ENCODE measurements around the gene FAM200C.
"Not testable (repeated sequence)": the region's sequence is repeated elsewhere in the genome, so short reads cannot be mapped to it uniquely, and the experiment has no call there.

The FAM200C gene

DNA sequence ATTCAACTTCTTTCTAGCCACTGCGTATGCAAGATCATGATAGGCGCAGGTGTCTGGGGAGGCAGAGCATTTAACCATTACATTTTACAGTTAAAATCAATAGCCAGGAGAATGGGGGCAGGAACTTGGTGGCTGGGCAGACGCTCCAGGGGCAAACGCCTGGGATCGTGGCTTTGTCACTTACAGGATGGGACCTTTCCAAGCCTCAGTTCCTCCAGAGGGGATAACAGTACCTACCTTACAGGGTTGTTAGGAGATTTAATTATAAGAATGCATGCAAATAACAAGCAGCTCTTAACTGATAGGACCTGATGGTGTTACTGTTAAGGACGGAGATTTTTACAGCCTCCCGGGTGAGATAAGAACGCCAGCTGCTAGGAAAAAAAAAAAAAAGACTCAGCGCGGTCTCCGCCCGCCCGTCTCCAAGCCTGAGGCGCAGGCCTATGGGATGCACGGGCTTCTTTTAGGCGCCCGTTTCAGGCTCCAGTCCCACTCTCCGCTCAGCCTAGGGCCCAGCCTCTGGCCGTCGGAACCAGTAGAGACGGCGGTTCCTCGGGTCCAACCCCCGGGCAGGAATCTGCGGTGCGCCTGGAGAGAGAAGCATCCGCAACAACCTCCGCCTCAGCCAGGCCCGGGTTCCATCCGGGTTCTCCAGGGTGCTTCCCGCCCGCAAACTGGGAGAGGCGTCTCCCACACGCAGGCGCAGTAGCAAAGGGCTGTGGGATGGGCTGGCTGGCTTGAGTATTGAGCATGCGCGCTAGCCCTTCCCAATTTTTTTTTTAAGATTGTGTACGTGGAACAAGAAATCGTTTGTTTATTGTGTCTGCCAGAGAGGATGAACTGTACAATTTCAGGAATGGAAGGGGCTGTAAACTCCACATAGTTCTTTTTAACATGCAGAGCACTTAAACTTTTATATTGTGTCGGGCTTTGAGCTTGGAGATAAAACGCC lies at the start of gene FAM200C:
Gene FAM200C, minus strand, starts transcription at position 653 of the 952 bp plus-strand sequence. CDS start 4,564 bp downstream, outside the sequence.
- peak; percentile 36 to 57 for DNase-seq (ENCODE audit: low read depth in 2 of 2)

DNA sequence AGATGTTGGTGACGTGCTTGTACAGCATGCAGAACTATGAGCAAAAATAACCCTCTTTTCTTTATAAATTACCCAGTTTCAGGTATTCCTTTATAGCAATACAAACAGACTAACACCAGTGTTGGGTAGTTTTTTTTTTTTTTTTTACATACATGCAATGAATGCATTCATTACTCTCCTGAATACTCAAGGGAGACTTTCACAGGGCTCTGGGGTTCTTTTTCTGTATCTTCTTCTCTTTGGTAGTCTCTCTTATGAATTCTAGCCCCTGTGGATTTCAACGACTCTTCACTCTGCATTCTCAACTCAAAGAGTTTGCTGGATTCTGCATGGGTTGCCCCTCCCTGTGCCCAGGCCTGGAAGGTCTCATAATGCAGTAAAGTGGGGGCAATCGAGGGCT lies 49.6 kb upstream of the FAM200C start:
- no peak for DNase-seq (ENCODE audit: low read depth in 2 of 2)

DNA sequence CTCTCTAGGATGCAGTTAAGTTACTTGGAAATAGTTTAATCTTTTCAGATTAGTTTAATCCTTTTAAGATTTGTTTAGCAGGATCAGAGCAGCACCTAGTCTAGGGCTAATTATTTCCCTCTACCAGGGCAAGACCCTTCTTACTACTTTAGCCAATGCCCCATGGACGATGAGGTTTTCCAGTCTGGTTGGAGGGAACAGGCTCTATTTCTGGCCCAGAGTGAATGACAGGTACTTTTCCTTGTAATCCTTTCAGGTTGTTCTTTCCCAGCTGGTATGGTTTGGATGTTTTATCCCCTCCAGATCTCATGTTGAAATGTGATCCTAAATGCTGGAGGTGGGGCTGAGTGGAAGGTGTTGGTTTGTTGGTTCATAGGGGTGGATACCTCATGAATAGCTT lies 49.0 kb upstream of the FAM200C start:
- no peak for DNase-seq (ENCODE audit: low read depth in 2 of 2)

DNA sequence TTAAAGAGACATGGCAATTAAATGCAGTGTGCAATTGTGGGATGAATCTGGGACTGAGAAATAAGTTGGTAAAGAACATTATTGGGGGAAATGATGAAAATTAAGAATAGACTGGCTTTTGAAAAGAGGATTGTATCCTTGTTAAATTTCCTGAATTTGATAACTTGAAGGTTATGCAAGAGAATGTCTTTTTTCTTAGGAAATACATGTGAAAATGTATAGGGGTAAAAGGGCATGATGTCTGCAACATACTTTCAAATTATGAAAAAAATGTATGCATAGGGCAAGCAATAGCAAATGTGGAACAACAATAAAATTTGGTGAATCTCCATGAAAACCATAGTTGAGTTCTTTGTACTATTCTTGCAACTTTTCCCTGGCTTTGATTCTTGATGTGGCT lies 45.9 kb upstream of the FAM200C start:
- no peak for DNase-seq (ENCODE audit: low read depth in 2 of 2)

DNA sequence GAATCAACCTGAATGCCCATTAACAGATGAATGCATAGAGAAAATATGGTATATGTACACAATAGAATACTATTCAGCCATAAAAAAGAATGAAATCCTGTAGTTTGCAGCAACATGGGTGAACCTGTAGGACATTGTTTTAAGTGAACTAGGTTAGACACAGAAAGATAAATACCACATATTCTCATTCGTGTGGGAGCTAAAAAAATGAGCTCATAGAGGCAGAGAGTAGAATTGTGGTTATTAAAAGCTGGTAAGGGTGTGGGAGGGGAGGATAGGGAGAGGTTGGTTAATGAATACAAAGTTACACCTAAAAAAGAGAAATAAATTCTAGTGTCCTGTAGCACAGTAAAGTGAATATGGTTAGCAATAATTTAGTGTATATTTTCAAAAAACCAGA lies 45.3 kb upstream of the FAM200C start:
- no peak for DNase-seq (ENCODE audit: low read depth in 2 of 2)

DNA sequence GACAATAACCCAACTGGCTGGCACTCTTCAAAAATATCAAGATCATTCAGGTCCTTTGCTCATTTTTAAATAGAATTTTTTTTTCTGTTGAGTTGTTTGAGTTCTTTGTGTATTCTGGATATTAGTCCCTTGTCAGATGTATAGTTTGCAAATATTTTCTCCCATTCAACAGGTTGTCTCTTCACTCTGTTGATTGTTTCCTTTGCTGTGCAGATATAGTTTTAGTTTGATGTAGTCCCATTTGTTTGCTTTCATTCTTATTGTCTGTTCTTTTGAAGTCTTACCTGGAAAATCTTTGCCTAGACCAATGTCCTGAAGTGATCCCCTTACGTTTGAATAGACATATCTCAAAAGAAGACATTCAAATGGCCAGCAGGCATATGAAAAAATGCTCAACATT lies 44.6 kb upstream of the FAM200C start:
- no peak for DNase-seq (ENCODE audit: low read depth in 2 of 2)

DNA sequence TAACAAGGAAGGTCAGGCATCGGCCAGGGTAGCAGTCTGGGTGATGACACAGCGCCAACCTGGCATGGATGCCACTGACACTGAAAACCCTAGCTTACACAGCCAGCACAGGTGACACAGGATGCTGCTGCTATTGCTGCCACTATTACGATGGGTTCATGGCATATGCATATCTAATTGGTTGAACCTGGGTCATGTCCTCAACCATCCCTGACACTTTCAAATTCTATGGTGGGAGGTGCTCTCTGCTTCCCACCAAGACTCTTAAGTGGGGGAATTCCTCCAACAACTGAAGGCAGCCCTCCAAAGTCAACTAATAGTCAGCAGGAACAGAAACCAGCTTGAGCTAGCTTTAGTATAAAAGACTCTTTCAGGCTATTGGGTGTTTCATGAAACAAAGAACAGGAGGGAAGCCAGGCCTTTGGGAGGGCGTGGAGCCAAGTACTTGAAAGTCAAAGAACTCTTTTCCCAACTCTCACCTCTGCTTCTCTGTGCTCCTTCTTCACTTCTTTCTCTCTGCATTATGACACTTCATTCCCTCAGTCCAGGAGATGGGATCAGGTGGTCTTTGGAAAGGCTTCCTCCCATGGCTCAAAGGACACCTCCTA lies 43.1 kb upstream of the FAM200C start:
- DNase-seq (ENCODE audit: low read depth in 2 of 2), result no peak

DNA sequence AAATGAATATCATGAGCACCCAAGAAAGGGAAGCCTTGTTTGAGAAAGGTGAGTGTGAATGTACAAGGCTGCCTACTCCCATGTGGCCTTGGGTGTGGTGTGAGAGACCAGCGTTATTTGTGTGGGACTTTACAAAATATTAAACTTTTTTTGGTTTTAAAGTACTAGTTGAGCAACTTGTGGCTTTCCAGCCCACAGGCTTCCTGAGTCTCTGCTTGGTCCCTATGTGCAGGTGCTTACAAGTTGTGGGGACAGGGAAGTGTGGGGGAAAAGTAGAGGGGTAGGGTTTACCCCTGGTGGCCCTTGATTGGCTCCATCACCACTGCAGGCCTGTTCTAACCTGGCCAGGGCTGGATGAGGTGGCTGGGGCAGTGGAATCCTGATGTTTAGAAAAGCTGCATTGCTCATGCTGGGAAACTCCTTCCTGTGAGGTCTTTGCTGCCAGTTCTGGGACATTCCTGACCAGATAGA lies 41.5 kb upstream of the FAM200C start:
- DNase-seq (ENCODE audit: low read depth in 2 of 2), result no peak

DNA sequence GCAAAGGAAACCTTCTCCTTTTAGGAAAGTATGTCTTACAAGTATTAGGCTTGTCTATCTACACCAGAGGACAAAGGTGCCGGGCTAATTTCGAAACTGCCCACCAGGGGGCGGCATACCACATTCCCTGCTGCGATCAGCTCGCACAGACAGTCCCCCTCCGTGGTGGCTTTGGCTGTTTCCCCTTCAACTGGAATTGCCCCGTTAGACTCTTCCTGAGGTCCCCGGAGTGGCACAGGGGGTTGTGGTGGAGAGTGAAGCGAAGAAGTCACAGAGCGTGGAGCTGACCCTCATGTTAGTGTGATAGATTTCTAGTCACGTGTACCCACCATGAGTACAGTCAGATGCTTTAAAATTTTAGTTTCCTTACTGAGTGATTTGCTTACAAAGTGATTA lies 39.3 kb upstream of the FAM200C start:
- peak; percentile 80 to 86 for DNase-seq (ENCODE audit: low read depth in 2 of 2)

DNA sequence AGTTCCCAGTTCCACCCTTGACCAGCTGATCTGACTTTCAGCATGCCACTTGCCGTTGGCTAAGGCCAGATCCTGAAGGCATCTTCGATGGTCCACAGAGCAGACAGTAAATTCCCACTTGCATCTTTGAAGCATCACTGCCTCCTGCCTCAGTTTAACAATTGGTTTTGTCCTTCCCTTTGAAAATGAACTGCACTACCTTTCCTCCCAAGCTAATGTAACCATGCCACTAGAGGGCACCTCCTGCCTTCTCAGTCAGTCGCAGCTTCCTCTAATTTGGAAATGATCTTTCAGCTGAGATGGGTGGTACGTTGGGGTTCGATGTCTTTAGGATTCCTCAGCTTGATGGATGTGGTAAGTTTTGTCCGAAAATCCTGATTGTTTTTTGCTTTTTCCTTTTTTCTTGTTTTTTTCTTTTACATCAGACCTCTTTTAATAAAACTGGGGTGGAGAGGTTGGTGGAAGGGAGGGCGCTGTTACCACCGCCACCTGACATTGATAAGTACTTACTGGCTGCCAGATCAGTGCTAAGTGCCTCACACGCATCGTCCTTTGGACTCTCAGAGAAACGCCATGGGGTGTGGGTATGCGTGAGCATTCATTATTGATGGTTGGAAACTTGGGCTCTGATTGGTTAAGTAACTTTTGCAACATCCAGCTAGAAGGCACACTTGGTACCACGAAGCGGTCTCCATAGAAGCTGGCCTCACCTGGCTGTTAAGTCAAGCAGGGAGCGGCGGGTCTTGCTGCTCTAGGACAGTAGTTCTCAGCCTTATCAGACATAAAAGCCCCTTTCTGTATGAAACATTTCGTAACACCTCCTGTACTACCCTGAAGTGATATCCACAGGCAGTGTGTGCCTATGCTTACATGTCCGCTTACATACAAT lies 38.7 kb upstream of the FAM200C start:
- DNase-seq (ENCODE audit: low read depth in 2 of 2), result peak; percentile 29 to 54

DNA sequence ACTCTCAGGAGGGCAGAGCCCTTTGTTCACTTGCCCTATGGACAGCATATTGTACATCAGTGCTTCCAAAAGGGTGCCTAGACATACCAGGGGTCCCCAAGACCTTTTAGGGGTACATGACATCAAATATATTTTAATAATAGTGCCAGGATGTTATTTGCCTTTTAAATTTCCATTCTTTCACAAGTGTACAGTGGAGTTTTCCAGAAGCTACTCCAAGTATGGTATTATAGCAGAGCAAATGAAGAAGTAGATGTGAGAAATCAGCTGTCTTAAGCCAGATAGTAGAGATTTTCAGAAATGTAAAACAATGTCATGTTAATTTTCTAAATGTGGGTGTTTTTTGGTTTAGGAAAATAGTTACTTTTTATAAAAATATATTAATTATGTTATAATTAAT lies 37.4 kb upstream of the FAM200C start:
- no peak for DNase-seq (ENCODE audit: low read depth in 2 of 2)

DNA sequence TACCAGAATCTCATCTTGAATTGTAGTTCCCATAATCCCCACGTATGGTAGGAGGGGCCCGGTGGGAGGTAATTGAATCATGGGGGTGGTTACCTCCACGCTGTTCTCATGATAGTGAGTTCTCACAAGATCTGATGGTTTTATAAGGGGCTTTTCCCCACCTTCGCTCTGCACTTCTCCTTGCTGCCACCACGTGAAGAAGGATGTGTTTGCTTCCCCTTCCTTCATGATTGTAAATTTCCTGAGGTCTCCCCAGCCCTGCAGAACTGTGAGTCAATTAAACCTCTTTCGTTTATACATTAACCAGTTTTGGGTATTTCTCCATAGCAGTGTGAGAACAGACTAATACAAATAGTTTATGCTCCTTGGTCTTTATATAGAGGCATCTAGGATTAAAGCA lies 36.8 kb upstream of the FAM200C start:
- DNase-seq (ENCODE audit: low read depth in 2 of 2), result not testable (repeated sequence)

DNA sequence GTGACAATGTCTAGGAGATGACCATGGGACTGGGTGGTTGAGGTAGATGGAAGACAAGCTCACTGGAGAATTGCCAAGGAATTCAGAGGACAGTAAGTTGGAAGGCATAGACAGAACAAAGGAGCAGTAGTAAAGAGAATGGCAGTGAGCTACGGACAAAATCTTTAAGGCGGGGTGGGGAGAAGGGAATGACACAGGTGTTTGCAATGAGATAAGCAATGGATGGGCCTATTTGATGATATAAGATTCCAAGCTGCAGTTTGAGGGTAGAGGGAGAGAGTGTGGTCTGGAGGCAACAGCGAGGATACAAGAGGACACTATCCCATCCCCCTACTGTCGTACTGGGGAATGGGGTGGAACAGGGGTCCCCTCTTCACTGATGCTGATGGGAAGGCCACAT lies 36.2 kb upstream of the FAM200C start:
- DNase-seq (ENCODE audit: low read depth in 2 of 2), result no peak

DNA sequence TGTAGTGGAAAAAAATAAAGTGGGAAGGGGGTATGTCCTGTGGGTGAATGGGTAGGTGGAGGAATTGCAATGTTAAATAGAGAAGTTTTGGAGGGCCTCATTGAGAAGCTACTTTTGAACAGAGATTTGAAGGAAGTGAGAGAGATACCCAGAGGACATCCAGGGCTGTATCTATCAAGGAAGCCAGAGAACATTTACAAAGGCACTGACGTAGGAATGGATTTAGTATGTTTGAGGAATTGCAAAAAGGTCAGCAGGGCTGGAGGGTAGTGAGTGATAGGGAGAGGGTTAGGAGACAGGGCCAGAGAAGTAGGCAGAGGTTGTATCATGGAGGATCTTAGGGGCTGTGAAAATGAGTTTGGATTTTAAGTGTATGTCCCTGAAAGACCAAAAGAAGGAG lies 35.7 kb upstream of the FAM200C start:
- DNase-seq (ENCODE audit: low read depth in 2 of 2), result no peak

DNA sequence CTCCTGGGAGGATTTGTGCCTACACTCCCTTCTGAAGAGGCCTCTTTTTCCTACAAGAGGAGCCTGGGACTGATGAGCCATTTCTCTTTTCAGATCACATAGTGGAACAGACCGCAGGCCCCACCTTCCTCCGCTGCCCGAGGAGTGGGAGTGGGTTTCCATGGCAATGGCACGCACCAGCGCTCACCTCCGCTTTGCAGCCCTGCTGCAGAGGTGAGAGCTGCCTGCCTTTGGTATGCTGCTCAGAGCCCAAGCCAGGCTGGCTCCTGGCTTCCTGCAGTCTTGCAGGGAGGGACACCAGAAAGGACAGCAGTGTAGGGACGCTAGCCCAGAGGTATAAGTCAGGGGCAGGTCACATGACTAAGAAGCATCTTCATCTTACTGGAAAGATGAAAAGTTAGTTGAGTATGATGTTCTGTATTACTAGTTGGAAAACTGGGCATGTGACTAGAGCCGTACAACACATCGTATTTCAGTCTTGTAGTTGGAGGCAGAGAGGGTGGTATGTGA lies 34.2 kb upstream of the FAM200C start:
- no peak for DNase-seq (ENCODE audit: low read depth in 2 of 2)

DNA sequence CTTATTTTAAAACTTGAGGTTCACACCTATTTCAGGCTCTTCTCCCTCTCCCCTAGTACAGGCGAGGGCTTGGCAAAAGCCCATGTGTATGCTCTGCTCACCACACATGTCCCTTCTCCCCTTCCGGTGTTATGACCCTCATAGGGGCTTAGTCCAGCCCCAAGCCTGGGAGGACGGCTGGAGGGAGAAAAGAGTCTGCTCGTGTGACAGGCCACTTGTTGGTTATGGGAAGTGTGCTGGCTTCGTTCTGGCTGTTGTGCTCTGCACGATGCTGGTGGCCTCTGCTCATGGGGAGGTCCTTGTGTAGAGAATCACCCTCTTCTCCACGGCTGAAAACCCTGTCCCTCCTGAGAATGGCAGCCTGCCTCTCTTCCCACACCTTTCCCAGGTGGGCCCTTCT lies 32.9 kb upstream of the FAM200C start:
- no peak for DNase-seq (ENCODE audit: low read depth in 2 of 2)

DNA sequence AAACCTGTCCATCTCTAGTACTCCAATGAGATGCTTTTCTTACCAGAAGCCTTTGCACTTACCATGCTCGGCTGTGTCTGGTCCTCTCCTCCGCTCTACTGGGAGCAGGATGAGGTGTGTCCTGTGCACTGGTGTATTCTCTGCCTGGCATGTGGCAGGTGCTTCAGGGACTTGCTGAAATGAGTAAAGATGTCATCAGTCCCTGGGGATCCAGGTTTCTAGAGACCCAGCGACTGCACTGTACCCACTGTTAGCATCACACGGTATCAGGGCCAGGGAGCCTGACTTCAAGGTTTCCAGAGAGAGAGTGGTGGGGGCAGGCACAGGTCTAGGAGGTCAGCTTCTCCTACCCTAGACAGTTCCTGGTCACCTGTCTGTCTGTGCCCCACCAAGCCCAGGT lies 32.3 kb upstream of the FAM200C start:
- DNase-seq (ENCODE audit: low read depth in 2 of 2), result no peak

DNA sequence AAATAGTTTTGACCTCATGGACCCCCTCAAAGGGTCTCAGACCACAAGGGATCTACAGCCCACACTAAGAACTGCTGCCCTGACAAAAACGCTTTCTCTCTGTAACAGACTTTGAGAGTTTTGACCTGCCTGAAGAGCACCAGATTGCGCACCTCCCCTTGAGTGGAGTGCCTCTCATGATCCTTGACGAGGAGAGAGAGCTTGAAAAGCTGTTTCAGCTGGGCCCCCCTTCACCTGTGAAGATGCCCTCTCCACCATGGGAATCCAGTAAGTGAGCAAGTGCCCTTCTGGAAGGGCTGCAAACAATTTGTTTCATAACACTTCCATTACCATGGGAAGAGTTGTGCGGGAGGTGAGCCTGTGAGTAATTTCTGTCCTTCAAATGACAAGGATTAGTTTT lies 27.8 kb upstream of the FAM200C start:
- DNase-seq (ENCODE audit: low read depth in 2 of 2), result no peak

DNA sequence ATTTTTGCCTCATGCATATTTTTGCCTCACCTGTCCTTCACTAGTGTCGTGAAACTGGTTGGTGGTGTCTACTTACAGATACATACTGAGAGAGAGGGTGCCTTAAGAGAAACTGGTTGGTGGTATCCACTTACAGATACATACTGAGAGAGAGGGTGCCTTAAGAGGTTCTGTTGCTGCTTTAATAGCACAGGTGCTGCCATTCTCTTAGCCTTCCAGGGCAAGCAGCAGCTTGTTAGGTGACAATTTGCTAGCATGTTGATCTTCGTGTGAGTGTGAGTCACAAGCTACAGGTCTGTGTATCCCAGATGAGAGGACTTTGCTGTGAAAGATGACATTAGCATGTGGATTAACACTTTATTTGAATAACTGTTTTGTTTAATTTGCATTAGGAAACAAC lies 23.2 kb upstream of the FAM200C start:
- DNase-seq (ENCODE audit: low read depth in 2 of 2), result no peak

DNA sequence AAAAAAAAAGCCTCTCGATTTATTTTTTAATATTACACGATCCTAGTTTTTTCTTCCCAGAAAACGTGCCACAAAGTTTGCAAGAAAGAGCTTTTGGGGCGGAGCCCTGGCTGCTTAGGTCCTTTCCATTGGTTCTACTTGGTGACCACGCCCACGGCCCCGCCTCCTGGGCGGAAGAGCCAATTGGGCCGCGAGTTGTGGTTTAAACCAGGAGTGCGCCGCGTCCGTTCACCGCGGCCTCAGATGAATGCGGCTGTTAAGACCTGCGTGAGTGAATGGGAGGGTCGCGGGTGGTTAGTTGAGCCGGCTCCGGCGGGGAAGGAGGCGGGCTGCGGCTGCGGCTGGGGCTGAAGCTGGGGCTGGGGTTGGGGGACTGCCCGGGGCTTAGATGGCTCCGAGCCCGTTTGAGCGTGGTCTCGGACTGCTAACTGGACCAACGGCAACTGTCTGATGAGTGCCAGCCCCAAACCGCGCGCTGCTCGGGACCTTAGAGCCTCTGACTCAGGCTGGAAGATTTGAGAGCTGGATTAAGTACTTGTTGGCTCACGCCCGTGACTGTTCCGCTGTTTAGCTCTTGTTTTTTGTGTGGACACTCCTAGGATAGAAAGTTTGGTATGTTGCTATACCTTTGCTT lies 21.9 kb upstream of the FAM200C start, which contains the start of gene PTTG1:
Gene PTTG1, plus strand, starts transcription at position 231 of the 634 bp plus-strand sequence. CDS start 458 bp downstream, outside the sequence.
- DNase-seq (ENCODE audit: low read depth in 2 of 2), result peak; percentile 76 to 85

DNA sequence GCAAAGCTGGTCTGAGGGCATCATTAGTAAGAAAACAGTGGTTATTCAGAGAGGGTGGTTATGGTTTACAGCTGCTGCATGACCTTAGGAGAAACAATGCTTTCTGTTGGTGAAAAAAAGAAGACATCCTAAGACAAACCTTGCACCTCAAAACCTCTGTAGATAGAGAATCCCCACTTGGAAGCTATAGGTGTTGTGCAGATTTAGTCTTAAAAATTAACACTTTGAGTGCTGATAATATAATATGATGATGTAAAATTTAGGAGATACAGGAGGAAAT lies 20.4 kb upstream of the FAM200C start:
- DNase-seq (ENCODE audit: low read depth in 2 of 2), result no peak

Measured in stimulated activated CD8-positive, alpha-beta memory T cell treated with anti-CD3 and anti-CD28 coated beads, Interleukin-7, amount 100 ng/mL, for 4 hours (primary cell).